HCT116 (cell line): Measurements from ENCODE around the gene CABLES1. TPM values are rescaled to one million over a fixed set of nuclear protein-coding genes. Genes with fewer than 3 reads are reported as not detected.

Experiments
- ATAC-seq: fragments of 200-7000 bp; cut with Tn5 transposase; 2 replicates; pipeline ENCODE4 v1.9.1; 2020; ENCODE audit warnings: mild to moderate bottlenecking, moderate library complexity
- BruUV-seq: library from RNA; stranded (reverse); fragments of 400-500 nt; replicated peaks from 2 replicates; lab custom pipeline; 2021; lab: Mats Ljungman, UMichigan
- CTCF ChIA-PET: fragments of 300-600 bp; sonication (Branson Sonifier 250); formaldehyde crosslinking; loops from one replicate; lab custom pipeline; 2021; ENCODE audit warnings: antibody characterized with exemption; lab: Charles Lee
- POLR2A ChIA-PET: fragments of 300-600, 350-600 bp; sonication (Branson Sonifier 250); formaldehyde crosslinking; loops from one replicate; lab custom pipeline; 2021; ENCODE audit warnings: antibody characterized with exemption; lab: Charles Lee
- RAD21 ChIA-PET, 2 experiments: fragments of 300-600 bp; sonication (Branson Sonifier 250); formaldehyde crosslinking; loops; one replicate each; lab custom pipeline; 2023; ENCODE audit warnings: low total read pairs in 2 of 2; ENCODE audit not compliant: uncharacterized antibody in 2 of 2, unreplicated experiment in 2 of 2, low non-redundant PET in 1 of 2; lab: Charles Lee
- DNase-seq: peaks from one replicate; pipeline ENCODE4 v3.0.0-alpha.2; 2010; ENCODE audit warnings: low read depth, low spot score
- H2AFZ ChIP-seq: fragments of 200-600 bp; shearing (Covaris generic), sonication (generic); 2 replicates; pipeline ENCODE4 v1.6.1; 2017; ENCODE audit warnings: low read depth, mixed run types, mixed read lengths, antibody characterized with exemption, low read length; ENCODE audit not compliant: poor library complexity, severe bottlenecking
- H3K27ac ChIP-seq: 2 replicates; pipeline ENCODE4 v1.5.1; 2012; ENCODE audit warnings: low read depth, low read length
- H3K27me3 ChIP-seq: fragments of 200-600 bp; sonication (generic); 2 replicates; pipeline ENCODE4 v1.6.1; 2016; ENCODE audit warnings: mixed run types, low read length, mixed read lengths; ENCODE audit not compliant: insufficient read depth
- H3K36me3 ChIP-seq, 2 experiments: fragments of 200-500 bp in 1 of 2; fragments of 200-600 bp in 1 of 2; sonication (Bioruptor generic) in 1 of 2; sonication (generic) in 1 of 2; 2 replicates each; pipeline versions ENCODE4 v1.5.1 to v1.6.1; 2014 to 2016; ENCODE audit warnings: low read length in 2 of 2, inconsistent platforms in 1 of 2, mixed read lengths in 1 of 2, mixed run types in 1 of 2; ENCODE audit not compliant: insufficient read depth in 2 of 2, control insufficient read depth in 1 of 2
- H3K4me1 ChIP-seq, 2 experiments: fragments of 200-600 bp in 1 of 2; sonication (generic) in 1 of 2; 2 replicates each; pipeline versions ENCODE4 v1.5.1 to v1.6.1; 2012 to 2017; ENCODE audit warnings: low read length in 2 of 2, inconsistent platforms in 1 of 2, mild to moderate bottlenecking in 1 of 2, mixed read lengths in 1 of 2, mixed run types in 1 of 2, moderate library complexity in 1 of 2; ENCODE audit not compliant: insufficient read depth in 2 of 2, control insufficient read depth in 1 of 2
- H3K4me2 ChIP-seq: fragments of 200-600 bp; sonication (generic); 2 replicates; pipeline ENCODE4 v1.6.1; 2017; ENCODE audit warnings: mixed run types, low read length, mixed read lengths
- H3K4me3 ChIP-seq, 2 experiments: fragments of 200-600 bp in 1 of 2; sonication (generic) in 1 of 2; replicated peaks in 1 of 2; 2 replicates each; pipeline ENCODE4 v1.5.1; 2011 to 2016; ENCODE audit warnings: low read length in 2 of 2, control low read depth in 1 of 2, low read depth in 1 of 2, mild to moderate bottlenecking in 1 of 2, mixed read lengths in 1 of 2, mixed run types in 1 of 2
- H3K79me2 ChIP-seq: fragments of 200-600 bp; sonication (generic); 2 replicates; pipeline ENCODE4 v1.6.1; 2017; ENCODE audit warnings: mild to moderate bottlenecking, mixed run types, low read length, moderate library complexity, mixed read lengths; ENCODE audit not compliant: insufficient read depth
- H3K9ac ChIP-seq: fragments of 200-600 bp; sonication (generic); 2 replicates; pipeline ENCODE4 v1.6.1; 2016; ENCODE audit warnings: low read length, mixed read lengths
- H3K9me2 ChIP-seq: fragments of 200-600 bp; sonication (generic), shearing (Covaris generic); 2 replicates; pipeline ENCODE4 v1.6.1; 2017; ENCODE audit warnings: mixed run types, mild to moderate bottlenecking, moderate library complexity; ENCODE audit not compliant: insufficient read depth
- H3K9me3 ChIP-seq, 2 experiments: fragments of 200-500 bp in 1 of 2; fragments of 200-600 bp in 1 of 2; sonication (Bioruptor generic) in 1 of 2; sonication (generic) in 1 of 2; 2 replicates each; pipeline ENCODE4 v1.6.1; 2014 to 2017; ENCODE audit warnings: low read length in 2 of 2, mixed read lengths in 2 of 2, inconsistent platforms in 1 of 2, low read depth in 1 of 2, mild to moderate bottlenecking in 1 of 2, mixed run types in 1 of 2, moderate library complexity in 1 of 2; ENCODE audit not compliant: control insufficient read depth in 1 of 2, insufficient read depth in 1 of 2
- H4K20me1 ChIP-seq: fragments of 200-600 bp; sonication (generic), shearing (Covaris generic); 2 replicates; pipeline ENCODE4 v1.6.1; 2017; ENCODE audit warnings: mixed run types, mild to moderate bottlenecking, moderate library complexity; ENCODE audit not compliant: insufficient read depth
- CBX3 ChIP-seq: IDR thresholded peaks from 2 replicates; pipeline ENCODE4 v1.6.1; 2012; ENCODE audit warnings: low read depth
- EGR1 ChIP-seq: IDR thresholded peaks from 2 replicates; pipeline ENCODE4 v1.6.1; 2012; ENCODE audit warnings: low read depth
- EZH2 ChIP-seq: fragments of 200-600 bp; sonication (generic); IDR thresholded peaks from 2 replicates; pipeline ENCODE4 v1.6.1; 2017; ENCODE audit warnings: antibody characterized with exemption, mixed run types
- FOSL1 ChIP-seq: IDR thresholded peaks from 2 replicates; pipeline ENCODE4 v1.6.1; 2012; ENCODE audit warnings: low read depth
- JUND ChIP-seq: IDR thresholded peaks from 2 replicates; pipeline ENCODE4 v1.6.1; 2012
- POLR2A ChIP-seq: IDR thresholded peaks from 2 replicates; pipeline ENCODE4 v1.7.0; 2011; ENCODE audit warnings: borderline replicate concordance; ENCODE audit not compliant: insufficient read depth, insufficient read length; ENCODE audit errors: extremely low read depth
- POLR2AphosphoS5 ChIP-seq: IDR thresholded peaks from 2 replicates; pipeline ENCODE4 v1.6.1; 2011; ENCODE audit warnings: mild to moderate bottlenecking, low read depth, low read length, moderate library complexity
- TCF7L2 ChIP-seq: IDR thresholded peaks from 2 replicates; pipeline ENCODE4 v1.7.0; 2011; ENCODE audit warnings: borderline replicate concordance, inconsistent platforms; ENCODE audit not compliant: insufficient read depth, insufficient read length; ENCODE audit errors: extremely low read depth
- YY1 ChIP-seq: IDR thresholded peaks from 2 replicates; pipeline ENCODE4 v1.6.1; 2011; ENCODE audit warnings: low read length, low read depth, moderate library complexity, mild to moderate bottlenecking; ENCODE audit not compliant: insufficient replicate concordance; ENCODE audit errors: extremely low read depth
- ZNF274 ChIP-seq: fragments of 200-500 bp; sonication (Bioruptor generic); IDR thresholded peaks from 2 replicates; pipeline ENCODE4 v1.6.1; 2014; ENCODE audit warnings: mild to moderate bottlenecking, low read depth, low read length, inconsistent platforms
- intact Hi-C: fragments of 100-400 bp; cut with micrococcal nuclease; formaldehyde crosslinking; loops from 2 replicates; pipeline ENCODE4 v1.10.0; 2022
- total RNA-seq: library from RNA; stranded (reverse); gene quantifications from one replicate; pipeline ENCODE4 v1.2.1, GENCODE V29; 2021; ENCODE audit not compliant: unreplicated experiment
- TF ChIP-seq, protein P1 (sequence below): IDR thresholded peaks from 2 replicates; pipeline ENCODE4 v1.6.1; 2012; ENCODE audit warnings: low read depth
- TF ChIP-seq, protein P2 (sequence below): IDR thresholded peaks from 2 replicates; pipeline ENCODE4 v1.6.1; 2012

Gene CABLES1
- total RNA-seq, 1 experiment from 2014 or later, result 7.7 TPM

DNA sequence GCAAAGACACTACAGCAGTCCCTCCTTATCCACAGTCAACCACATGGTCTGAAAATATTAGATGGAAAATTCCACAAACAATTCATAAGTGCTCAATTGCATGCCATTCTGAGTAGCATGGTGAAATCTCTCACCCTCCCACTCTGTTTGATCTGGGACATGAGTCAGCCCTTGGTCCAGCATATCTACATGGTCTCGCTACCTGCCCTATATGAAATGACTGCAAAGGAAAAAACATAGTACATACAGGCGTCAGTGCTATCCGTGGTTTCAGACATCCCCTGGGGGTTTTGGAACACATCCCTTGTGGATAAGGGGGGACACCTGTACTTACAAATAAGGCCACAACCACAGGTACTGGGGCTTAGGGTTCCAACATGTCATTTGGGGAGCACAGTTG lies 73.7 kb downstream of the CABLES1 start (continued):
- TF ChIP-seq, protein P1, sequence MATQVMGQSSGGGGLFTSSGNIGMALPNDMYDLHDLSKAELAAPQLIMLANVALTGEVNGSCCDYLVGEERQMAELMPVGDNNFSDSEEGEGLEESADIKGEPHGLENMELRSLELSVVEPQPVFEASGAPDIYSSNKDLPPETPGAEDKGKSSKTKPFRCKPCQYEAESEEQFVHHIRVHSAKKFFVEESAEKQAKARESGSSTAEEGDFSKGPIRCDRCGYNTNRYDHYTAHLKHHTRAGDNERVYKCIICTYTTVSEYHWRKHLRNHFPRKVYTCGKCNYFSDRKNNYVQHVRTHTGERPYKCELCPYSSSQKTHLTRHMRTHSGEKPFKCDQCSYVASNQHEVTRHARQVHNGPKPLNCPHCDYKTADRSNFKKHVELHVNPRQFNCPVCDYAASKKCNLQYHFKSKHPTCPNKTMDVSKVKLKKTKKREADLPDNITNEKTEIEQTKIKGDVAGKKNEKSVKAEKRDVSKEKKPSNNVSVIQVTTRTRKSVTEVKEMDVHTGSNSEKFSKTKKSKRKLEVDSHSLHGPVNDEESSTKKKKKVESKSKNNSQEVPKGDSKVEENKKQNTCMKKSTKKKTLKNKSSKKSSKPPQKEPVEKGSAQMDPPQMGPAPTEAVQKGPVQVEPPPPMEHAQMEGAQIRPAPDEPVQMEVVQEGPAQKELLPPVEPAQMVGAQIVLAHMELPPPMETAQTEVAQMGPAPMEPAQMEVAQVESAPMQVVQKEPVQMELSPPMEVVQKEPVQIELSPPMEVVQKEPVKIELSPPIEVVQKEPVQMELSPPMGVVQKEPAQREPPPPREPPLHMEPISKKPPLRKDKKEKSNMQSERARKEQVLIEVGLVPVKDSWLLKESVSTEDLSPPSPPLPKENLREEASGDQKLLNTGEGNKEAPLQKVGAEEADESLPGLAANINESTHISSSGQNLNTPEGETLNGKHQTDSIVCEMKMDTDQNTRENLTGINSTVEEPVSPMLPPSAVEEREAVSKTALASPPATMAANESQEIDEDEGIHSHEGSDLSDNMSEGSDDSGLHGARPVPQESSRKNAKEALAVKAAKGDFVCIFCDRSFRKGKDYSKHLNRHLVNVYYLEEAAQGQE, result no peak
- TF ChIP-seq FOSL1, result no peak
- no peak for TF ChIP-seq CBX3
- TF ChIP-seq ZNF274, result no peak
- TF ChIP-seq POLR2A, result no peak
- TF ChIP-seq TCF7L2, result no peak
- TF ChIP-seq EGR1, result no peak
- no peak for TF ChIP-seq EZH2

DNA sequence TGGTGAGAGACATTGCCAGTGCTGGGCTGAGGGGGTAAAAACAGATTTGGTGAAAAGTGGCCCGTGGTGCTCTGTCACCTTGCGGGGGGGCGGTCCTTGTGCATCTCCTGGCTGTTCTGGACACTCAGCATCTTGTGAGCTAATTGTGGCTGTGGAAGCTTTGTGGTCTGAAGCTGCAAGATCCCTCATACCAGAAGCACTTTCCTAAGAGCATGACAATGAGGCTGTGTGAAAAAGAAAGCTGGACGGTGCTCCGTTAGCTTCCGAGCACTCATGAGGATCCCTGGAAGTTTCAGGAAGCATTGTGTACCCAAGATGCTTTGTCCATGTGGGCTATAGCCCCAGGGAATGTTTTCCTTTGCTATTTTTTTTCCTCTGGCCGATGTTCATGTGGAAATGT lies 74.5 kb downstream of the CABLES1 start:
- ChIA-PET POLR2A (no interaction called here), RAD21 (no interaction called here), CTCF (no interaction called here)
- no peak overlapping the region for H3K9ac ChIP-seq
- no peak for TF ChIP-seq YY1
- TF ChIP-seq, protein P2, sequence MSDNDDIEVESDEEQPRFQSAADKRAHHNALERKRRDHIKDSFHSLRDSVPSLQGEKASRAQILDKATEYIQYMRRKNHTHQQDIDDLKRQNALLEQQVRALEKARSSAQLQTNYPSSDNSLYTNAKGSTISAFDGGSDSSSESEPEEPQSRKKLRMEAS, result no peak
- TF ChIP-seq POLR2A, result no peak
- TF ChIP-seq POLR2AphosphoS5, result no peak
- TF ChIP-seq JUND, result no peak
- H3K9me2 ChIP-seq, result no peaks in the 10 kb centered on the region
- H2AFZ ChIP-seq, result no peak overlapping the region
- H3K4me2 ChIP-seq, result no peak overlapping the region
- H4K20me1 ChIP-seq, result no peaks in the 10 kb centered on the region
- no peak overlapping the region for H3K4me3 ChIP-seq
- no peaks in the 10 kb centered on the region for H3K27me3 ChIP-seq
- H3K79me2 ChIP-seq, result no peaks in the 10 kb centered on the region
- H3K27ac ChIP-seq, result no peak overlapping the region
- BruUV-seq, result no TSS peak
- no peaks in the 10 kb centered on the region for H3K9me3 ChIP-seq
- H3K36me3 ChIP-seq, result no peaks in the 10 kb centered on the region
- no peak for ATAC-seq
- intact Hi-C loops, result no loop called here
- H3K4me1 ChIP-seq, result no peaks in the 10 kb centered on the region; a peak in 1 of 4 replicates
- no peak for DNase-seq
